Measurements from ENCODE around the gene PLIN5. TPM values are rescaled to one million over a fixed set of nuclear protein-coding genes. Genes with fewer than 3 reads are reported as not detected.

The PLIN5 gene
- polyA plus RNA-seq, 1 donor (not counting 4 experiments of a cell fraction or from before 2014, with no cell fraction given): not detected

- H3K27me3 ChIP-seq (ENCODE audit: control insufficient read depth, extremely low read depth, insufficient read depth, low read length): peaks cover 20% of the 10 kb centered on the region
- H3K4me3 ChIP-seq (ENCODE audit: control insufficient read depth in 2 of 3, extremely low read depth in 1 of 3, insufficient read depth in 2 of 3, low read depth in 1 of 3, low read length in 3 of 3): no peak overlapping the region
- H3K9ac ChIP-seq (ENCODE audit: control insufficient read depth, extremely low read depth, insufficient read depth, low read length): peak overlapping the region; percentile 46
- peak overlapping the region; percentile 64 for H3K27ac ChIP-seq (ENCODE audit: control insufficient read depth, insufficient read depth, low read length)
- TF ChIP-seq, protein P1, sequence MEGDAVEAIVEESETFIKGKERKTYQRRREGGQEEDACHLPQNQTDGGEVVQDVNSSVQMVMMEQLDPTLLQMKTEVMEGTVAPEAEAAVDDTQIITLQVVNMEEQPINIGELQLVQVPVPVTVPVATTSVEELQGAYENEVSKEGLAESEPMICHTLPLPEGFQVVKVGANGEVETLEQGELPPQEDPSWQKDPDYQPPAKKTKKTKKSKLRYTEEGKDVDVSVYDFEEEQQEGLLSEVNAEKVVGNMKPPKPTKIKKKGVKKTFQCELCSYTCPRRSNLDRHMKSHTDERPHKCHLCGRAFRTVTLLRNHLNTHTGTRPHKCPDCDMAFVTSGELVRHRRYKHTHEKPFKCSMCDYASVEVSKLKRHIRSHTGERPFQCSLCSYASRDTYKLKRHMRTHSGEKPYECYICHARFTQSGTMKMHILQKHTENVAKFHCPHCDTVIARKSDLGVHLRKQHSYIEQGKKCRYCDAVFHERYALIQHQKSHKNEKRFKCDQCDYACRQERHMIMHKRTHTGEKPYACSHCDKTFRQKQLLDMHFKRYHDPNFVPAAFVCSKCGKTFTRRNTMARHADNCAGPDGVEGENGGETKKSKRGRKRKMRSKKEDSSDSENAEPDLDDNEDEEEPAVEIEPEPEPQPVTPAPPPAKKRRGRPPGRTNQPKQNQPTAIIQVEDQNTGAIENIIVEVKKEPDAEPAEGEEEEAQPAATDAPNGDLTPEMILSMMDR (optimal IDR thresholded peaks at IDR 0.05 in 1 of 3, IDR thresholded peaks at IDR 0.05 in 1 of 3, conservative IDR thresholded peaks at IDR 0.05 in 1 of 3; ENCODE audit: extremely low read depth in 1 of 3, insufficient read depth in 2 of 3, low read length in 3 of 3): no peak
- TF ChIP-seq EZH2 (IDR thresholded peaks at IDR 0.05; ENCODE audit: low read length): no peak
- DNase-seq (ENCODE audit: low read depth, low spot score) (peak; percentile 83), FAIRE-seq (peak; percentile 77)
- H4K20me1 ChIP-seq (ENCODE audit: control insufficient read depth, extremely low read depth, insufficient read depth, low read length): no peaks in the 10 kb centered on the region
- dilution Hi-C loops (cut with MboI; ENCODE audit: extremely low pct_ligation_motif_present, low sequenced_read_pairs): no loop called here
- H3K36me3 ChIP-seq (ENCODE audit: control insufficient read depth in 2 of 2, extremely low read depth in 1 of 2, insufficient read depth in 2 of 2, low read length in 2 of 2): no peaks in the 10 kb centered on the region
- H2AFZ ChIP-seq (ENCODE audit: control insufficient read depth, low read length): peak overlapping the region; percentile 21
- peaks cover 13% of the 10 kb centered on the region for H3K4me1 ChIP-seq (ENCODE audit: control insufficient read depth, extremely low read depth, insufficient read depth, low read length)
- H3K4me2 ChIP-seq (ENCODE audit: control insufficient read depth, extremely low read depth, insufficient read depth, low read depth, low read length): peak overlapping the region; percentile 39
- H3K79me2 ChIP-seq (ENCODE audit: control insufficient read depth, insufficient read depth, low read length): no peaks in the 10 kb centered on the region
- no peaks in the 10 kb centered on the region for H3K9me1 ChIP-seq (ENCODE audit: control insufficient read depth, extremely low read depth, insufficient read depth, low read length)
- no peaks in the 10 kb centered on the region for H3K9me3 ChIP-seq (ENCODE audit: control insufficient read depth, low read depth, low read length)
These were observed 40.4 kb upstream of the PLIN5 start for GRCh38 chr19:4575267-4576015.

DNA sequence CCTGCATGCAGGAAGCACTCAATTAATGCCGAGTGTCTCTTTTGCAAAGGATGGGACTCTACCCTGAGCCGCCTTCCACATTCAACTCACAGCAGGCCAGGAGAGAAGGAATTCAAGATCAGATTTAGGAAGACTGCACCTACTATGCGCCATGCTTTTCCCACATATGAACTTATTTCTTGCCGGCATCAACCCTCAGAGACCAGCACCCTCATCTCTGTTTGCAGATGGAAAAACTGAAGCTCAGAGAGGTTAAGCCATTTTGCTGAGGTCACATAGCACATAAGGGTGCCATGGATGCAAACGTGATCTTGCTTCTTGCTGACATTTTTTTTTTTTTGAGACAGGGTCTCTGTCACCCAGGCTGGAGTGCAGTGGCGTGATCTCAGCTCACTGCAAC, 38.7 kb upstream of the PLIN5 start:
- dilution Hi-C loops (cut with MboI; ENCODE audit: extremely low pct_ligation_motif_present, low sequenced_read_pairs): no loop called here
- Histone ChIP-seq H2AFZ (ENCODE audit: control insufficient read depth, low read length) (no peak overlapping the region), H3K27ac (ENCODE audit: control insufficient read depth, insufficient read depth, low read length) (no peak overlapping the region), H3K4me2 (ENCODE audit: control insufficient read depth, extremely low read depth, insufficient read depth, low read depth, low read length) (no peak overlapping the region), H3K27me3 (ENCODE audit: control insufficient read depth, extremely low read depth, insufficient read depth, low read length) (peaks cover 3% of the 10 kb centered on the region), H3K9me1 (ENCODE audit: control insufficient read depth, extremely low read depth, insufficient read depth, low read length) (no peaks in the 10 kb centered on the region), H3K4me3 (ENCODE audit: control insufficient read depth in 2 of 3, extremely low read depth in 1 of 3, insufficient read depth in 2 of 3, low read depth in 1 of 3, low read length in 3 of 3) (no peak overlapping the region), H3K4me1 (ENCODE audit: control insufficient read depth, extremely low read depth, insufficient read depth, low read length) (peaks cover 13% of the 10 kb centered on the region), H4K20me1 (ENCODE audit: control insufficient read depth, extremely low read depth, insufficient read depth, low read length) (no peaks in the 10 kb centered on the region), H3K9me3 (ENCODE audit: control insufficient read depth, low read depth, low read length) (no peaks in the 10 kb centered on the region), H3K9ac (ENCODE audit: control insufficient read depth, extremely low read depth, insufficient read depth, low read length) (no peak overlapping the region), H3K79me2 (ENCODE audit: control insufficient read depth, insufficient read depth, low read length) (no peaks in the 10 kb centered on the region), H3K36me3 (ENCODE audit: control insufficient read depth in 2 of 2, extremely low read depth in 1 of 2, insufficient read depth in 2 of 2, low read length in 2 of 2) (no peaks in the 10 kb centered on the region)
- DNase-seq (ENCODE audit: low read depth, low spot score): no peak
- no peak for FAIRE-seq
- TF ChIP-seq EZH2 (IDR thresholded peaks at IDR 0.05; ENCODE audit: low read length): no peak
- TF ChIP-seq, protein P1 (optimal IDR thresholded peaks at IDR 0.05 in 1 of 3, IDR thresholded peaks at IDR 0.05 in 1 of 3, conservative IDR thresholded peaks at IDR 0.05 in 1 of 3; ENCODE audit: extremely low read depth in 1 of 3, insufficient read depth in 2 of 3, low read length in 3 of 3): no peak

Measured in keratinocyte (primary cell).